ENCODE results near the gene PAX5. TPM values are rescaled to one million over a fixed set of nuclear protein-coding genes. Genes with fewer than 3 reads are reported as not detected.

Gene PAX5
- total RNA-seq, 2 experiments from 2014 or later: 0.21 to 0.27 TPM

DNA sequence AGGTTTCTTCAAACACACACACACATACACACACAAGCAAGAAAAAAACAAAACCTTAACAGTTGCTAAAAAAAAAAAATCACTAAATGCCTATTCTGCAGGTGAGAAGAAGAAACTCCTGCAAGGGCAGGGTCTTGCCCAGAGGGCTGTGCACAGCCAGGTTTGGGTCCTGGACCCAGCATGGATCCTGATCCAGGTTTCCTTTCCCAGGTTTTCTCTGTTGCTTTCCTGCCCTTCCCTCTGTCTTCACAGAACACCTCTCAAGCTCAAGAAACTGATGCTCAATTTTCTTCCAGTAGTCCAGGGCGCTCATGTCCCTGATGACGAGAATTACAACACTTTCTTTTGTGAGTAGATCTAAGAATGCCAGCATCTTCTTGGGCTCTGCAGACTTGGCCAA is 136.6 kb downstream of the PAX5 start:
- peaks cover 4% of the 10 kb centered on the region for H3K27me3 Mint-ChIP-seq (ENCODE audit: low read depth)
- CTCF ChIA-PET: interaction anchor here (2.1 kb wide), 1 partner anchor 24 kb away, joined by 8 read pairs; no protein-coding TSS in a partner anchor
- no peak for DNase-seq
- no peaks in the 10 kb centered on the region for H3K4me1 Mint-ChIP-seq (ENCODE audit: low read depth)
- H3K27ac Mint-ChIP-seq: no peak overlapping the region
- H3K9me3 Mint-ChIP-seq: no peaks in the 10 kb centered on the region
- H3K4me3 Mint-ChIP-seq: no peak overlapping the region
- intact Hi-C loops (cut with micrococcal nuclease): no loop called here
- no peaks in the 10 kb centered on the region for H3K36me3 Mint-ChIP-seq (ENCODE audit: low read depth)

DNA sequence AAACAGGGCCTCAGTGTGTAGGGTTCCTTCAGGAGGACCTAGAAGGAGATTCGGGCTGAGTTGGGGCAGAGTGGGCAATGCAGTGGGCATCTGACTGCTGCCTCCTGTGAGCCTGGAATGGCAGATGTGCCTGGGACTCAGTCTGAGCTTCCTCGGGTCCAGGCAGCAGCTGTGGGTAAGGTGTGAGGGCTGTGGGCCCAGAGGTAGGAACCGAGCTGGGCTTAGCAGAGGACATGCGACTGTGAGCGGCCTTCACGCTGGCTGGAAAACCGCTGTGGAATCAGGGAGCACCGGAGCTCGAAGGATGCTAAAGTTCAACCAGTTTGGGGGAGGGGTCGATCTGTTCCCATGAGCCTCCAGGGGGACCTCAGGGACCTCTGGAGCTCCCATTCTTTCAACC is 137.0 kb downstream of the PAX5 start:
- H3K27me3 Mint-ChIP-seq (ENCODE audit: low read depth): peaks cover 4% of the 10 kb centered on the region
- no peaks in the 10 kb centered on the region for H3K36me3 Mint-ChIP-seq (ENCODE audit: low read depth)
- no peak overlapping the region for H3K4me3 Mint-ChIP-seq
- H3K27ac Mint-ChIP-seq: no peak overlapping the region
- CTCF ChIA-PET: interaction anchor here (2.1 kb wide), 1 partner anchor 24 kb away, joined by 8 read pairs; no protein-coding TSS in a partner anchor
- no peaks in the 10 kb centered on the region for H3K4me1 Mint-ChIP-seq (ENCODE audit: low read depth)
- intact Hi-C loops (cut with micrococcal nuclease): no loop called here
- DNase-seq: no peak
- no peaks in the 10 kb centered on the region for H3K9me3 Mint-ChIP-seq

DNA sequence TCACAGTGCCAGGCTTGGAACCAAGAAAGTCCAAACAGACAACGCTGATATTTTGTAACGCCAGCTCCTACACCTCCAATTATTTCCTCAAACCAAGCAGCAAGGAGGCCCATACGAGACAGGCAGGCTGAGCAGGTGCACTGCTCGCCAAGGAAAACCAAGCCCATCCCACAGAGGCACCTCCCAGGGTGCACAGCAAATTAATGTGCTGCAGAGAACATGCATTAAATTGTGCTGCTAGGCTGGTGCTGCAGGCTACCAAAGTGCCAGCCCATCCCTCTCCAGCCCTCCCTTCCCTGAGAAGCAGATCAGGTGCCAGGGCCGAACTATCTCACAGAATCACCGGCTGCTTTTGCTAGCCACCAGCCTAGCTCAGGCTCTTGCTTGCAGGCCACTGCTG is 137.8 kb downstream of the PAX5 start:
- intact Hi-C loops (cut with micrococcal nuclease): no loop called here
- H3K36me3 Mint-ChIP-seq (ENCODE audit: low read depth): no peaks in the 10 kb centered on the region
- DNase-seq: no peak
- H3K4me1 Mint-ChIP-seq (ENCODE audit: low read depth): no peaks in the 10 kb centered on the region
- no peak overlapping the region for H3K4me3 Mint-ChIP-seq
- no peak overlapping the region for H3K27ac Mint-ChIP-seq
- no peaks in the 10 kb centered on the region for H3K27me3 Mint-ChIP-seq (ENCODE audit: low read depth)
- CTCF ChIA-PET: interaction anchor here (0.5 to 2.1 kb wide), 2 partner anchors 23 to 1014 kb away, joined by 3 to 8 read pairs; no protein-coding TSS in a partner anchor
- H3K9me3 Mint-ChIP-seq: no peaks in the 10 kb centered on the region

DNA sequence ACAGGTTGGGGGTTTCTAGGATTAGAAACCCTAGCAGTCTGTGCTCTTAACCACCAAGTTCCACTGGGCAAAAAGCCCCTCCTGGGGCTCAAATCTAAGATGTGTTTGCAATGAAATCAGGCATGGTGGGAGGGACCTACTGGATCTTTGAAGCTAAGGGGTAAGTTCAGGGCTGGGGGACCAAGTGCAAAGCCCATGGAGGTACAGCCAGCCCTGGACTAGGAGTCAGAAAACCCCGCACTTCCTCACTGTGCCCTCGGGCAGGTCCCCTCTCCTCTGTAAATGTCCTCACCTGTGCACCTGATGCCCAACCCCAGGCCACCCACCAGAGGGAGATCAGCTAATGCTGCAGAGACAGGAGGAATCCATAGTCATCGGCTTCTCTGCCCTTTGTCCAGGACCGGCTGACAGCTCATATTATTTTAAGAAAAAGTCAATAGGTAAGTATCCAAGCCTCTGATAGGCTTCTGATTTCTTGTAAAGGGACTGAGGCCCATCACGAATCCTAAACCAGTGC is 138.3 kb downstream of the PAX5 start:
- H3K27me3 Mint-ChIP-seq (ENCODE audit: low read depth): no peaks in the 10 kb centered on the region
- H3K4me1 Mint-ChIP-seq (ENCODE audit: low read depth): no peaks in the 10 kb centered on the region
- CTCF ChIA-PET: interaction anchor here (0.5 kb wide), 1 partner anchor 1014 kb away, joined by 3 read pairs; no protein-coding TSS in a partner anchor
- H3K4me3 Mint-ChIP-seq: no peak overlapping the region
- no peak for DNase-seq
- intact Hi-C loops (cut with micrococcal nuclease): no loop called here
- H3K27ac Mint-ChIP-seq: no peak overlapping the region
- H3K36me3 Mint-ChIP-seq (ENCODE audit: low read depth): no peaks in the 10 kb centered on the region
- no peaks in the 10 kb centered on the region for H3K9me3 Mint-ChIP-seq

DNA sequence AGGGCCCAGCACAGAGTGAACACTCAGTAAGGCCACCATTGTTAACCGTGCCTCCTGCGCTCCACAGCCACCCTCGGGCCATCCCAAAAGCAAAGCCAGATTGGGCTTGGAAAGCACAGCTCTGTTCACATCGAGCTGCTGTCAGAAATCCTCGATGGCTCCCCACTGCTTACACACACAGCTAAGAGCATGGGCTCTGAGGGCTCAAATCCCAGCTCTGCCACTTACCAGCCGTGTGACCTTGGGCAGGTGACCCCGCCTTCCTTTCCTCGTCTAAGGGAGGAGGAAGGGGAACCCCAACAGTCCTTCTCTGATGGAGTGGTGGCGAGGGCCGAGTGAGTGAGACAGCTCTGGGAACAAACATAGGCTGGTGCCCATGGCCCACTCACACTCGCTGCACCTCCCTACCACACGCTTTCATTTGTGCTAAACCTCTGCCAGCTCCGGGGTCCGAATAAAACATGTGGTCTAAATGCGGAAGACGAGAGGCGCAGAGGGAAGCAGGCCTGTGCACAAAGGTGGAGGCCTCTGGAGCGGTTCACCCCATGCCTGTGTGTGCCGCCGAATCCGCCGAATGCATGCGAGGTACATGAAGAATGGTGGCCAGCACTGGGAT is 139.3 kb downstream of the PAX5 start:
- DNase-seq: no peak
- no peaks in the 10 kb centered on the region for H3K36me3 Mint-ChIP-seq (ENCODE audit: low read depth)

DNA sequence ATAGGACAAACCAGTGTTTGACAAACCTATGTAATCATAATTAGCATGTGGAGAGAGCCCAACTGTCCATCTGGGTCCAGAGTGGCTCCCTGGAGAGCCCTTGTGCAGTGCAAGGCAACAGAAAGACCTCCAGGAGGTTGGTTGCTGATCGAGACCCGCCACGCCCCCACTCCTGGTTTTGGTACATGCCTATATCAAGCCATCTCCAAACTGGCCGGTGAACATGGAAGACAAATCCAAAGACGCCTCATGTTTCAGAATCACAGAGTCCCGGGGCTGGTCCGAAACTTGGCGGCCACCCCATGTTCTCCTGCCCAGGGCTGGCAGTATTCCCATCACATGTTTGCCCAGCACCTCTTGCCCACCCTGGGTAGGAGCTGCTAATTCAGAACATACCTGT is 140.2 kb downstream of the PAX5 start:
- intact Hi-C loops (cut with micrococcal nuclease): no loop called here
- Mint-ChIP-seq H3K36me3 (ENCODE audit: low read depth) (no peaks in the 10 kb centered on the region), H3K27me3 (ENCODE audit: low read depth) (no peaks in the 10 kb centered on the region), H3K9me3 (no peaks in the 10 kb centered on the region), H3K4me1 (ENCODE audit: low read depth) (no peaks in the 10 kb centered on the region), H3K27ac (no peak overlapping the region), H3K4me3 (no peak overlapping the region)
- DNase-seq: no peak
- CTCF ChIA-PET: interaction anchor here (1.1 kb wide), 1 partner anchor 20 kb away, joined by 4 read pairs; no protein-coding TSS in a partner anchor

More for the DNA sequence above, 139.3 kb downstream of the PAX5 start:
- intact Hi-C loops (cut with micrococcal nuclease): no loop called here
- no peaks in the 10 kb centered on the region for H3K9me3 Mint-ChIP-seq
- no peak overlapping the region for H3K4me3 Mint-ChIP-seq
- no peak overlapping the region for H3K27ac Mint-ChIP-seq
- no peaks in the 10 kb centered on the region for H3K4me1 Mint-ChIP-seq (ENCODE audit: low read depth)
- CTCF ChIA-PET: interaction anchor here (1.1 kb wide), 1 partner anchor 21 kb away, joined by 4 read pairs; no protein-coding TSS in a partner anchor
- H3K27me3 Mint-ChIP-seq (ENCODE audit: low read depth): no peaks in the 10 kb centered on the region

DNA sequence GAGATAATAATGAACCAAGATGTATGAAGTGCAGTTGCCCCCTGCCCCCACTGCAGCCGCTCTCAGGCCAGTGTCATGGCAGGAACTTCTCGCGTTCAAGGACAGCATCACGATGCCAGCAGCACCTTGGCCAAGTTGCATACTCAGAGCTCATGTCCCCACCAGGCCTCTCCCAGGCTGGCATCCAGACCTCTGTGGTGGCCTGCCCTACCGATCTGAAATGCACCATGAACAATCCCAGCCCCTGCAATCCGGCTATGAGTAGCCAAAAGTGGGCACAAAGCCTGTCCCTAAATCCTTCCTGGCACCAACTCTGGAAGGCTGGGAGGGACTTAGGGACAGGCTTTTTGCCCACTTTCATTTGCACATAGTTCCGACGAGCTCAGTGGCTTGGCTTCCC is 140.9 kb downstream of the PAX5 start:
- Mint-ChIP-seq H3K4me1 (ENCODE audit: low read depth) (no peaks in the 10 kb centered on the region), H3K27ac (no peak overlapping the region), H3K4me3 (no peak overlapping the region), H3K27me3 (ENCODE audit: low read depth) (no peaks in the 10 kb centered on the region), H3K36me3 (ENCODE audit: low read depth) (no peaks in the 10 kb centered on the region), H3K9me3 (no peaks in the 10 kb centered on the region)
- no peak for DNase-seq
- CTCF ChIA-PET: no interaction called here
- intact Hi-C loops (cut with micrococcal nuclease): no loop called here

DNA sequence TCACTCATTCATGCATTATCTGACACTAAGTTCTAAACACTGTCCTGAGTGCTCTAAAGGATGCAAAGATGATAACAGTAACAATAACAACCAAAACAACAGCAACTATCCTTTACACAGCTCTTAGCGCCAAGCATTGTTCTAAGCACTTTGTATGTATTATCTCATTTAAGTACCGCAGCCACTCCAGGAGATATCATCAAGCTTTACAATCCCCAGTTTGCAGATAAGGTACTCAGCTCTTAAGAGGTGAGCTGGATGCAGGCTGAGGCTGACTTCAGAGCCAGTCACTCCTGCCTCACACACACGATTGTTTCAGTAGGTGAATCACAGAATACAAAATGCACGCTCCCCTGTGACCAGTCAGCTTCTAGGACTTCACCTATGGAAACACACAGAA is 141.8 kb downstream of the PAX5 start:
- intact Hi-C loops (cut with micrococcal nuclease): no loop called here
- Mint-ChIP-seq H3K27me3 (ENCODE audit: low read depth) (no peaks in the 10 kb centered on the region), H3K4me1 (ENCODE audit: low read depth) (no peaks in the 10 kb centered on the region)

DNA sequence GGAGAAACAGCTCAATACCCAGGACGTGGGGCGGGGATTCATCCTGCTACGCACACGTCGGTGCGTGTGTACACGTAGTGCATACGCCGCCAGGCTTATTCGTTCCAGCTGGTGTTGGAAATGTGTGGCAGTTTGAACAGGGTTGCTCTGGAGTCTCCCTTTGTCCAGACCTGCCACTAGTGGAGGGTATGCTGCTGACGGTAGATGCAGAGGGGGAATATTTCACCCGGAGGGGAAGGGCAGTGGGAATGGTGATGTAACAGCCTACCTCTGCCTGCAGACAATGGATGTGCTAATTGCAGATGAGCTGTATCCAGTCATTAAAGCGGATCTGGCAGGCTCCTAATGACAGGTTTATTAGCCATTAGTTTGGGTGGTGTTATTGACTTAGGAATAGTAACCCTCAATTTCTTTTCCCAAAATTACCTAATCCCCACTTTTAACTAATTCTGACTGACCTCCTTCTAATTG is 142.7 kb downstream of the PAX5 start:
- no peaks in the 10 kb centered on the region for H3K4me1 Mint-ChIP-seq (ENCODE audit: low read depth)
- H3K27me3 Mint-ChIP-seq (ENCODE audit: low read depth): no peaks in the 10 kb centered on the region
- intact Hi-C loops (cut with micrococcal nuclease): no loop called here
- H3K36me3 Mint-ChIP-seq (ENCODE audit: low read depth): no peaks in the 10 kb centered on the region
- no peak overlapping the region for H3K4me3 Mint-ChIP-seq
- no peak for DNase-seq
- H3K9me3 Mint-ChIP-seq: no peaks in the 10 kb centered on the region
- H3K27ac Mint-ChIP-seq: no peak overlapping the region
- CTCF ChIA-PET: interaction anchor here (2.0 kb wide), 1 partner anchor 16 kb away, joined by 8 read pairs; no protein-coding TSS in a partner anchor

More for the DNA sequence above, 141.8 kb downstream of the PAX5 start:
- H3K9me3 Mint-ChIP-seq: no peaks in the 10 kb centered on the region
- no peak overlapping the region for H3K27ac Mint-ChIP-seq
- CTCF ChIA-PET: interaction anchor here (2.0 kb wide), 1 partner anchor 17 kb away, joined by 8 read pairs; no protein-coding TSS in a partner anchor
- no peak for DNase-seq
- H3K4me3 Mint-ChIP-seq: no peak overlapping the region
- H3K36me3 Mint-ChIP-seq (ENCODE audit: low read depth): no peaks in the 10 kb centered on the region

DNA sequence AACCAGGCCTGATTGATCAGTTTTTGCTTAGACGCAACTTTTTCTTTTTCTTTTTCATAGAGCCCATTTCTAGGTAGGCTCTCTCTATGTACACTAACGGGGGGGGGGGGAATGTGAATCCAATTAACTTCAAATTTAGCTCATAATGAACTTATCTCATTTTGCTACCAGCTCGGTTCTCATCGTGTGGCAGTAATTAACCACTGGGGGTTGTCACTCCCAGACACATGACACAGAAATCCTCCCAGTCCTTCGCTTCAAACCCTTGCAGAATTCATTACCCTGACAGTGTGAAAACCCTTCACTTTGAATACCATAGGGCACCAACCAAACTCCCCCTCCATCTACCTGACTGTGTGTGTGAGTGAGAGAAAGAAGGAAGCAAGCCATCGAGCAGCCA is 144.2 kb downstream of the PAX5 start:
- intact Hi-C loops (cut with micrococcal nuclease): no loop called here
- Mint-ChIP-seq H3K36me3 (ENCODE audit: low read depth) (no peaks in the 10 kb centered on the region), H3K4me3 (no peak overlapping the region), H3K27me3 (ENCODE audit: low read depth) (no peaks in the 10 kb centered on the region), H3K27ac (no peak overlapping the region), H3K9me3 (no peaks in the 10 kb centered on the region), H3K4me1 (ENCODE audit: low read depth) (no peaks in the 10 kb centered on the region)
- no peak for DNase-seq
- CTCF ChIA-PET: no interaction called here

DNA sequence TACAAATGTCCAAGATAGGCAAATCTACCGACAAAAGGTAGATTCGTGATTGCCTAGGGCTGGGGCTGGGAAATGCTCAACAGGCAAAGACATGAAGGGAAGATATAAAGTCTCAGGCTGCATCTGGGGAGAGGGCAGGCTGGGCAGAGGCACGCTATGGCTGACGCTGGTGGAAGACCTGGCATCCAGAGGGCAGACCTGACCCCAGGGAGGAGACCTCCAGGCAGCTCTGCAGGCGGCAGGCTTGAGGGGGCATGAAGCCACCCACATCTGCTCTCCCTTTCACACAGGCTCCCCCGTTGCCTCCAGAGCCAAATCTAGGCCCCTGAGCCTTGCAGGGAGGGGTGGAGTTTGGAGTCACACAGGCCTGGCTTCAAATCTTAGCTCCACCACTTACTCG is 145.5 kb downstream of the PAX5 start:
- intact Hi-C loops (cut with micrococcal nuclease): no loop called here
- Mint-ChIP-seq H3K4me3 (no peak overlapping the region), H3K4me1 (ENCODE audit: low read depth) (no peaks in the 10 kb centered on the region), H3K27me3 (ENCODE audit: low read depth) (no peaks in the 10 kb centered on the region), H3K36me3 (ENCODE audit: low read depth) (no peaks in the 10 kb centered on the region), H3K9me3 (no peaks in the 10 kb centered on the region), H3K27ac (no peak overlapping the region)
- CTCF ChIA-PET: interaction anchor here (1.3 kb wide), 1 partner anchor 16 kb away, joined by 3 read pairs; no protein-coding TSS in a partner anchor
- no peak for DNase-seq

DNA sequence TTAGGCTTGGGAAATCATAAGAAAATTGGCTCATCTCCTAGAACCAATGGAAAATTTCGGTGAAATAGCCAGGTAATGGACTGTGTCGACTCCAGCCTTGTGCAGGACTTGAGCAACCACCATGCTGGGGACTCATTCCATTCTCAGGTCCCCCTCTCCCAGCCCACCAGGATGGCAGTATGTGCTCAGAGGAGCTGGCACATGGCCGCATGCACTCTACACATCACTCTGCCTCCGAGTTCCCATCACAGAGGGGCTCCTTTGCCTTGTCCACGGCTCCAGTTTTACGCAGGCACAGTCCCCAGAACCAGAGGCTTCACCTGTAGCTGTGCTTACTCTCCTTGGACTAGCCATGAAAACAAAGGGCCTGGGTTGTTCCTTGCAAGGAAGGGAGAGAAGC is 149.3 kb downstream of the PAX5 start:
- H3K4me3 Mint-ChIP-seq: no peak overlapping the region
- CTCF ChIA-PET: interaction anchor here (0.9 to 2.5 kb wide), 3 partner anchors 13 to 390 kb away, joined by 3 to 15 read pairs (median 3); no protein-coding TSS in a partner anchor
- peaks cover 3% of the 10 kb centered on the region for H3K27me3 Mint-ChIP-seq (ENCODE audit: low read depth)
- H3K27ac Mint-ChIP-seq: no peak overlapping the region
- H3K36me3 Mint-ChIP-seq (ENCODE audit: low read depth): no peaks in the 10 kb centered on the region
- H3K9me3 Mint-ChIP-seq: no peaks in the 10 kb centered on the region
- no peaks in the 10 kb centered on the region for H3K4me1 Mint-ChIP-seq (ENCODE audit: low read depth)
- DNase-seq: no peak
- intact Hi-C loops (cut with micrococcal nuclease): no loop called here

DNA sequence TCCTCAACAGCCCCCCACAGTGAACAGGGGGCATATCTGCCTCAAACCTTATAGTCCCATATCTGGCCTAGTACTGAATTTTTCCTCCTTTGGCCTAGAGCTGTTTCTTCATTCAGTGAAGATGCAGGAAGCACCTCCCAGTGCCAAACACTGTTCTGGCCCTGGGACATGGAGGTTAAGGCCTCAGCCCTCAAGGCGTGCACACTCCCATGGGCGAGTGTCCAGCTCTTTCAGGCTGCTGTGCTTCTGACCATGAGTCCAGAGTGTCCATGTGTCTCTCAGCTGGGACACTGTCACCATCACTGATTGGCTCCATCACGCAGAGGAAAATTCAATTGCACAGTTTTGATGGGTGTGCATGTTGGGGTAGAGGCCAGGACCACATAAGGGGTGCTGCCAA is 151.5 kb downstream of the PAX5 start:
- no peaks in the 10 kb centered on the region for H3K9me3 Mint-ChIP-seq
- DNase-seq: no peak
- H3K4me1 Mint-ChIP-seq (ENCODE audit: low read depth): no peaks in the 10 kb centered on the region
- CTCF ChIA-PET: interaction anchor here (1.3 kb wide), 1 partner anchor 10 kb away, joined by 7 read pairs; no protein-coding TSS in a partner anchor
- no peak overlapping the region for H3K27ac Mint-ChIP-seq
- no peaks in the 10 kb centered on the region for H3K36me3 Mint-ChIP-seq (ENCODE audit: low read depth)
- intact Hi-C loops (cut with micrococcal nuclease): no loop called here
- peaks cover 3% of the 10 kb centered on the region for H3K27me3 Mint-ChIP-seq (ENCODE audit: low read depth)
- H3K4me3 Mint-ChIP-seq: no peak overlapping the region

Measured in activated naive CD4-positive, alpha-beta T cell treated with anti-CD3 and anti-CD28 coated beads for 36 hours (primary cell).